GM12878 (cell line): Measurements from ENCODE around the gene LDLR. TPM values are rescaled to one million over a fixed set of nuclear protein-coding genes. Genes with fewer than 3 reads are reported as not detected.
A peak's percentile ranks its signal among the peaks of the same experiment; 100 is the strongest.
"Not testable (repeated sequence)": the region's sequence is repeated elsewhere in the genome, so short reads cannot be mapped to it uniquely, and the experiment has no call there.

Experiments used
- ATAC-seq: fragments of 200-7000 bp; cut with Tn5 transposase; 3 replicates; pipeline ENCODE4 v1.9.1; 2020; ENCODE audit warnings: mild to moderate bottlenecking, moderate library complexity
- BruUV-seq: library from RNA; stranded (reverse); fragments of 400-500 nt; replicated peaks from 2 replicates; lab custom pipeline; 2021; lab: Mats Ljungman, UMichigan
- CTCF ChIA-PET: fragments of 300-600 bp; sonication (Branson Sonifier 250); formaldehyde crosslinking; extraction: SDS; loops from one replicate; lab custom pipeline; 2021; ENCODE audit warnings: inconsistent platforms; lab: Yijun Ruan, JAX
- POLR2A ChIA-PET: fragments of 350-600 bp; formaldehyde crosslinking; extraction: SDS; loops from one replicate; lab custom pipeline; 2021; ENCODE audit warnings: inconsistent platforms; lab: Charles Lee
- RAD21 ChIA-PET: fragments of 300-600 bp; sonication (Branson Sonifier 250); formaldehyde crosslinking; loops from one replicate; lab custom pipeline; 2023; ENCODE audit warnings: antibody characterized with exemption; ENCODE audit not compliant: unreplicated experiment; lab: Charles Lee
- SMC1A ChIA-PET: fragments of 300-600 bp; sonication (Branson Sonifier 250); formaldehyde crosslinking; loops from one replicate; lab custom pipeline; 2023; ENCODE audit not compliant: unreplicated experiment, uncharacterized antibody; lab: Charles Lee
- DNase-seq: peaks from one replicate; pipeline ENCODE4 v3.0.0-alpha.2; 2011; ENCODE audit warnings: low read depth, low spot score
- FAIRE-seq: peaks from 3 replicates; lab custom pipeline; 2011; peaks lifted over from hg19 to GRCh38; lab: Jason Lieb, UNC
- H2AFZ ChIP-seq: 2 replicates; pipeline ENCODE4 v1.6.0; 2011; ENCODE audit warnings: low read depth, low read length, control low read depth; ENCODE audit not compliant: control insufficient read depth
- H3K27ac ChIP-seq: 2 replicates; pipeline ENCODE4 v1.5.1; 2011; ENCODE audit warnings: control low read depth; ENCODE audit not compliant: control insufficient read depth, insufficient read depth
- H3K27me3 ChIP-seq, 2 experiments: replicated peaks in 1 of 2; 2 replicates each; pipeline versions ENCODE4 v1.6.0 to v1.6.1; 2011; ENCODE audit warnings: low read length in 1 of 2; ENCODE audit not compliant: control insufficient read depth in 2 of 2, insufficient read depth in 2 of 2
- H3K36me3 ChIP-seq, 2 experiments: 2 replicates each; pipeline ENCODE4 v1.5.1; 2011; ENCODE audit warnings: low read length in 1 of 2; ENCODE audit not compliant: control insufficient read depth in 2 of 2, insufficient read depth in 2 of 2
- H3K4me1 ChIP-seq: 2 replicates; pipeline ENCODE4 v1.6.1; 2011; ENCODE audit warnings: mild to moderate bottlenecking, low read length, moderate library complexity, mixed read lengths; ENCODE audit not compliant: control insufficient read depth, insufficient read depth
- H3K4me2 ChIP-seq: 2 replicates; pipeline ENCODE4 v1.6.0; 2011; ENCODE audit warnings: control low read depth; ENCODE audit not compliant: control insufficient read depth, insufficient read depth
- H3K4me3 ChIP-seq: fragments of 200-600 bp; sonication (generic); 2 replicates; pipeline ENCODE4 v1.5.1; 2016
- H3K79me2 ChIP-seq: 2 replicates; pipeline ENCODE4 v1.6.0; 2011; ENCODE audit warnings: low read length; ENCODE audit not compliant: control insufficient read depth, insufficient read depth
- H3K9ac ChIP-seq: 2 replicates; pipeline ENCODE4 v1.8.0; 2011; ENCODE audit warnings: low read length, control low read depth, mixed read lengths; ENCODE audit not compliant: control insufficient read depth, insufficient read depth
- H3K9me3 ChIP-seq: replicated peaks from 3 replicates; pipeline ENCODE4 v1.5.1; 2011; ENCODE audit warnings: mild to moderate bottlenecking, low read length; ENCODE audit not compliant: control insufficient read depth, insufficient read depth
- H4K20me1 ChIP-seq: 2 replicates; pipeline ENCODE4 v1.6.0; 2011; ENCODE audit not compliant: control insufficient read depth, insufficient read depth
- ATF7 ChIP-seq: fragments of 450-650 bp; IDR thresholded peaks from 2 replicates; pipeline ENCODE4 v1.6.1; 2016; ENCODE audit warnings: low read depth, mild to moderate bottlenecking
- BMI1 ChIP-seq: fragments of 450-650 bp; IDR thresholded peaks from 2 replicates; pipeline ENCODE4 v1.6.1; 2016; ENCODE audit warnings: mild to moderate bottlenecking, moderate library complexity, borderline replicate concordance
- EP300 ChIP-seq, 2 experiments: fragments of 150-350 bp in 1 of 2; IDR thresholded peaks; 2 replicates each; pipeline ENCODE4 v1.6.1; 2011 to 2012; ENCODE audit warnings: low read depth in 2 of 2, low read length in 2 of 2, borderline replicate concordance in 1 of 2, improper control_type of control experiment in 1 of 2, inconsistent platforms in 1 of 2; ENCODE audit not compliant: control insufficient read depth in 1 of 2
- ESRRA ChIP-seq: IDR thresholded peaks from 2 replicates; pipeline ENCODE4 v1.6.1; 2012; ENCODE audit warnings: mild to moderate bottlenecking, low read length, improper control_type of control experiment
- EZH2 ChIP-seq: IDR thresholded peaks from 2 replicates; pipeline ENCODE4 v1.6.1; 2012; ENCODE audit warnings: low read depth, mild to moderate bottlenecking, control low read depth, inconsistent platforms, low read length, borderline replicate concordance; ENCODE audit not compliant: control insufficient read depth
- LARP7 ChIP-seq: fragments of 450-650 bp; IDR thresholded peaks from 2 replicates; pipeline ENCODE4 v1.6.1; 2017; ENCODE audit warnings: mild to moderate bottlenecking
- MXI1 ChIP-seq: fragments of 150-350 bp; IDR thresholded peaks from 2 replicates; pipeline ENCODE4 v1.6.1; 2011; ENCODE audit warnings: low read depth, mild to moderate bottlenecking, inconsistent platforms, low read length, improper control_type of control experiment
- MYC ChIP-seq: IDR thresholded peaks from 2 replicates; pipeline ENCODE4 v1.6.1; 2011; ENCODE audit warnings: mild to moderate bottlenecking, low read length, moderate library complexity, inconsistent platforms; ENCODE audit not compliant: insufficient read depth, insufficient replicate concordance, insufficient read length, severe bottlenecking
- NRF1 ChIP-seq: conservative IDR thresholded peaks from 2 replicates; pipeline ENCODE4 v1.6.1; 2011; ENCODE audit warnings: mild to moderate bottlenecking, low read depth, low read length, improper control_type of control experiment
- PAX8 ChIP-seq: fragments of 450-650 bp; IDR thresholded peaks from 2 replicates; pipeline ENCODE4 v1.6.1; 2017; ENCODE audit warnings: mild to moderate bottlenecking, moderate library complexity
- RB1 ChIP-seq: fragments of 450-650 bp; formaldehyde crosslinking; IDR thresholded peaks from 2 replicates; pipeline ENCODE4 v1.6.1; 2017; ENCODE audit warnings: mild to moderate bottlenecking, borderline replicate concordance
- STAT1 ChIP-seq: fragments of 450-650 bp; conservative IDR thresholded peaks from 2 replicates; pipeline ENCODE4 v1.6.1; 2014; ENCODE audit warnings: antibody characterized with exemption, mild to moderate bottlenecking
- TAF1 ChIP-seq: IDR thresholded peaks from 2 replicates; pipeline ENCODE4 v1.6.1; 2011; ENCODE audit warnings: mild to moderate bottlenecking, low read depth, low read length, borderline replicate concordance
- WGBS: methylation state at CpG from one replicate; pipeline ENCODE4 v1.1.6; 2016; ENCODE audit warnings: low lambda C conversion rate; ENCODE audit not compliant: insufficient replicate concordance, insufficient coverage; ENCODE audit errors: missing lambda C conversion rate; 5-methylcytosine and 5-hydroxymethylcytosine counted together
- in situ Hi-C: fragments of 300-500 bp; cut with MboI; formaldehyde crosslinking; loops from 9 replicates; pipeline ENCODE4 v1.14.3; 2018; ENCODE audit warnings: mixed read lengths
- intact Hi-C: fragments of 100-400 bp; cut with micrococcal nuclease; formaldehyde crosslinking; loops from one replicate; pipeline ENCODE4 v1.14.2; 2022; ENCODE audit not compliant: unreplicated experiment
- polyA plus RNA-seq, 11 experiments: library from polyadenylated mRNA; depleted of rRNA in 4 of 11; unstranded in 6 of 11; stranded (reverse) in 5 of 11; fragments of >200 nt; fragmentation: Nextera tagmentation in 4 of 11; fragmentation: Illumina TruSeq in 1 of 11; extraction: Ambion mirVana in 4 of 11; extraction: Trizol in 1 of 11; gene quantifications; 1 replicate in 1 of 11; 2 replicates in 10 of 11; pipeline versions ENCODE4 v1.2.1 to v1.2.3, GENCODE V29; 2011 to 2016; ENCODE audit warnings: inconsistent platforms in 2 of 11, missing spikeins in 2 of 11, low read depth in 1 of 11
- total RNA-seq, 4 experiments: library from RNA; depleted of rRNA in 3 of 4; stranded (reverse); fragments of >200 nt in 3 of 4; fragmentation: Illumina TruSeq in 1 of 4; extraction: Trizol in 1 of 4; gene quantifications; 2 replicates each; pipeline versions ENCODE4 v1.2.1 to v1.2.3, GENCODE V29; 2013 to 2021
- TF ChIP-seq, protein P1 (sequence below): fragments of 450-650 bp; conservative IDR thresholded peaks from 2 replicates; pipeline ENCODE4 v1.6.1; 2017; ENCODE audit warnings: mild to moderate bottlenecking, moderate library complexity
- TF ChIP-seq, protein P2 (sequence below): IDR thresholded peaks from 2 replicates; pipeline ENCODE4 v1.6.1; 2012; ENCODE audit warnings: low read depth, low read length, improper control_type of control experiment
- TF ChIP-seq, protein P3 (sequence below): IDR thresholded peaks from 2 replicates; pipeline ENCODE4 v1.6.1; 2011; ENCODE audit warnings: low read depth, mild to moderate bottlenecking, low read length, moderate library complexity, borderline replicate concordance; ENCODE audit errors: extremely low read depth
- TF ChIP-seq, protein P4 (sequence below): fragments of 150-350 bp; IDR thresholded peaks from 2 replicates; pipeline ENCODE4 v1.6.1; 2014; ENCODE audit warnings: mild to moderate bottlenecking, low read depth, low read length

The LDLR gene
- total and polyA plus RNA-seq, 10 of the 15 experiments (the other 5 are each of a cell fraction or from before 2014, with no cell fraction given), result 11.3 to 59.2 (median 27.3) TPM

DNA sequence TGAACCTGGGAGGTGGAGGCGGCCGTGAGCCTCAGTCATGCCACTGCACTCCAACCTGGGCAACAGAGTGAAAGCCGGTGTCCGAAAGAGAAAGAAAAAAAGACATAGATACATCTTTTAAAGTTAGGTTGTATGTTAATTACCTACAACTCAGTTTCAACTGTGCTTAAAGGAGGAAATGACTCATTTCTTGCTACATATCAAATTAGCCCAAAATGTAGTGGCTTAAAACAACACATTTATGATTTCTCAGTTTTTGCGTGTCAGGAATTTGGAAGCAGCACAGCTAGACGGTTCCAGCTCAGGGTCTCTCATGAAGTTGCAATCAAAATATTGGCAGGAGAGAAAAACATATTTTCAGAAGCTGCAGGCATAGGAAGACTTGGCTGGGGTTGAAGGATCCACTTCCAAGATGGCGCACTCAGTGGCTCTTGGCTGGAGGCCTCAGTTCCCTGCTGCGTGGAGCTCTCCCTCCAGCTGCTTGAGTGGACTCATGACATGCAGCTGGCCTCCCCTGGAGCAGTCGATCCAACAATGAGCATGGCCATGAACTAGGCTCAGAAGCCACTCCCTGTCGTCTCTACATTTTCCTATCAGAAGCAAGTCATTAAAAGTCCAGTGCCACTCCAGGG is 7.1 kb downstream of the LDLR start (continued):
- TF ChIP-seq RB1 (no peak), ATF7 (peak; percentile 75), MYC (no peak), BMI1 (no peak), PAX8 (no peak), EZH2 (no peak), NRF1 (no peak), STAT1 (no peak), ESRRA (no peak), EP300 (IDR thresholded peaks at IDR 0.05; ENCODE audit: borderline replicate concordance in 1 of 2, control insufficient read depth in 1 of 2, low read depth in 2 of 2, low read length in 2 of 2) (peak; percentile 47 to 55; a peak in 1 of 4 replicates), MXI1 (no peak), LARP7 (no peak), TAF1 (no peak)
- TF ChIP-seq, protein P1, sequence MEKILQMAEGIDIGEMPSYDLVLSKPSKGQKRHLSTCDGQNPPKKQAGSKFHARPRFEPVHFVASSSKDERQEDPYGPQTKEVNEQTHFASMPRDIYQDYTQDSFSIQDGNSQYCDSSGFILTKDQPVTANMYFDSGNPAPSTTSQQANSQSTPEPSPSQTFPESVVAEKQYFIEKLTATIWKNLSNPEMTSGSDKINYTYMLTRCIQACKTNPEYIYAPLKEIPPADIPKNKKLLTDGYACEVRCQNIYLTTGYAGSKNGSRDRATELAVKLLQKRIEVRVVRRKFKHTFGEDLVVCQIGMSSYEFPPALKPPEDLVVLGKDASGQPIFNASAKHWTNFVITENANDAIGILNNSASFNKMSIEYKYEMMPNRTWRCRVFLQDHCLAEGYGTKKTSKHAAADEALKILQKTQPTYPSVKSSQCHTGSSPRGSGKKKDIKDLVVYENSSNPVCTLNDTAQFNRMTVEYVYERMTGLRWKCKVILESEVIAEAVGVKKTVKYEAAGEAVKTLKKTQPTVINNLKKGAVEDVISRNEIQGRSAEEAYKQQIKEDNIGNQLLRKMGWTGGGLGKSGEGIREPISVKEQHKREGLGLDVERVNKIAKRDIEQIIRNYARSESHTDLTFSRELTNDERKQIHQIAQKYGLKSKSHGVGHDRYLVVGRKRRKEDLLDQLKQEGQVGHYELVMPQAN, result no peak
- TF ChIP-seq, protein P2, sequence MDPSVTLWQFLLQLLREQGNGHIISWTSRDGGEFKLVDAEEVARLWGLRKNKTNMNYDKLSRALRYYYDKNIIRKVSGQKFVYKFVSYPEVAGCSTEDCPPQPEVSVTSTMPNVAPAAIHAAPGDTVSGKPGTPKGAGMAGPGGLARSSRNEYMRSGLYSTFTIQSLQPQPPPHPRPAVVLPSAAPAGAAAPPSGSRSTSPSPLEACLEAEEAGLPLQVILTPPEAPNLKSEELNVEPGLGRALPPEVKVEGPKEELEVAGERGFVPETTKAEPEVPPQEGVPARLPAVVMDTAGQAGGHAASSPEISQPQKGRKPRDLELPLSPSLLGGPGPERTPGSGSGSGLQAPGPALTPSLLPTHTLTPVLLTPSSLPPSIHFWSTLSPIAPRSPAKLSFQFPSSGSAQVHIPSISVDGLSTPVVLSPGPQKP, result no peak
- TF ChIP-seq, protein P3, sequence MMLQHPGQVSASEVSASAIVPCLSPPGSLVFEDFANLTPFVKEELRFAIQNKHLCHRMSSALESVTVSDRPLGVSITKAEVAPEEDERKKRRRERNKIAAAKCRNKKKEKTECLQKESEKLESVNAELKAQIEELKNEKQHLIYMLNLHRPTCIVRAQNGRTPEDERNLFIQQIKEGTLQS, result no peak
- TF ChIP-seq, protein P4, sequence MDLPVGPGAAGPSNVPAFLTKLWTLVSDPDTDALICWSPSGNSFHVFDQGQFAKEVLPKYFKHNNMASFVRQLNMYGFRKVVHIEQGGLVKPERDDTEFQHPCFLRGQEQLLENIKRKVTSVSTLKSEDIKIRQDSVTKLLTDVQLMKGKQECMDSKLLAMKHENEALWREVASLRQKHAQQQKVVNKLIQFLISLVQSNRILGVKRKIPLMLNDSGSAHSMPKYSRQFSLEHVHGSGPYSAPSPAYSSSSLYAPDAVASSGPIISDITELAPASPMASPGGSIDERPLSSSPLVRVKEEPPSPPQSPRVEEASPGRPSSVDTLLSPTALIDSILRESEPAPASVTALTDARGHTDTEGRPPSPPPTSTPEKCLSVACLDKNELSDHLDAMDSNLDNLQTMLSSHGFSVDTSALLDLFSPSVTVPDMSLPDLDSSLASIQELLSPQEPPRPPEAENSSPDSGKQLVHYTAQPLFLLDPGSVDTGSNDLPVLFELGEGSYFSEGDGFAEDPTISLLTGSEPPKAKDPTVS, result no peak

DNA sequence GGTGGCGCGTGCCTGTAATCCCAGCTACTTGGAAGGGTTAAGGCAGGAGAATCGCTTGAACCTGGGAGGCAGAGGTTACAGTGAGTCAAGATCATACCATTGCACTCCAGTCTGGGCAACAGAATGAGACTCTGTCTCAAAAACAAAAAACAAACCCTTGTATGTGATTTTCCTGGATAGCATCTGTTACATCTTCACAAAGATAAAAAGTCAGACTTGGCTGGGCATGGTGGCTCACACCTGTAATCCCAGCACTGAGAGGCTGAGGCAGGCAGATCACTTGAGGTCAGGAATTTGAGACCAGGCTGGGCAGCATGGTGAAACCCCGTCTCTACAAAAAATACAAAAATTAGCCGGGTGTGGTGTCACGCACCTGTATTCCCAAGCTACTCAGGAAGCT is 8.1 kb downstream of the LDLR start:
- H3K27ac ChIP-seq, H3K27me3 ChIP-seq, H4K20me1 ChIP-seq, BruUV-seq, in situ Hi-C loops, DNase-seq, ATAC-seq, POLR2A ChIA-PET, H3K9ac ChIP-seq, H3K9me3 ChIP-seq, FAIRE-seq, H3K4me3 ChIP-seq, H2AFZ ChIP-seq, H3K4me2 ChIP-seq, RAD21 ChIA-PET: not testable (repeated sequence)
- H3K79me2 ChIP-seq, result peaks cover 63% of the 10 kb centered on the region
- CTCF ChIA-PET, result interaction anchor here (0.8 to 2.1 kb wide), 5 partner anchors 29 to 226 kb away, joined by 3 to 8 read pairs (median 3); partner anchors contain the start of gene CARM1
- SMC1A ChIA-PET, result interaction anchor here (1.0 to 1.3 kb wide), 2 partner anchors 47 to 62 kb away, joined by 3 to 4 read pairs; no protein-coding TSS in a partner anchor
- peaks cover 32% of the 10 kb centered on the region for H3K4me1 ChIP-seq
- H3K36me3 ChIP-seq, result peaks cover 4 to 28% of the 10 kb centered on the region in 2 experiments
- WGBS, result 91% methylated on average over 6 of the region's 6 CpGs
- intact Hi-C loops, result loop anchor here (10.0 kb wide), 2 partner anchors 383 to 1687 kb away; partner anchors contain the start of gene DNM2
